Transverse colon (tissue), 4 donors: Measurements from ENCODE around the gene DNASE1L2. TPM values are rescaled to one million over a fixed set of nuclear protein-coding genes. Genes with fewer than 3 reads are reported as not detected.
"Not testable (repeated sequence)": the region's sequence is repeated elsewhere in the genome, so short reads cannot be mapped to it uniquely, and the experiment has no call there.

Source experiments
- DNase-seq: peaks from one replicate; pipeline ENCODE4 v3.0.0-alpha.2; 2019
- H3K27ac ChIP-seq, 4 donors: fragments of 200-600 bp; sonication (generic); 2 replicates each; pipeline ENCODE4 v1.5.1; 2016 to 2018; ENCODE audit warnings: inconsistent platforms in 4 of 4
- H3K27me3 ChIP-seq: fragments of 200-600 bp; sonication (generic); 2 replicates; pipeline ENCODE4 v1.5.1; 2017; ENCODE audit warnings: inconsistent platforms
- H3K36me3 ChIP-seq, 4 donors: fragments of 200-600 bp; sonication (generic); 2 replicates each; pipeline ENCODE4 v1.5.1; 2017 to 2019; ENCODE audit warnings: inconsistent platforms in 4 of 4
- H3K4me1 ChIP-seq, 4 donors: fragments of 200-600 bp; sonication (generic); 2 replicates each; pipeline ENCODE4 v1.5.1; 2017 to 2020; ENCODE audit warnings: inconsistent platforms in 4 of 4
- H3K4me3 ChIP-seq, 4 donors: fragments of 200-600 bp; sonication (generic); 1 replicate in 1 of 4; 2 replicates in 3 of 4; pipeline versions ENCODE4 v1.5.1 to v1.6.1; 2017 to 2019; ENCODE audit warnings: inconsistent platforms in 4 of 4
- H3K9me3 ChIP-seq, 2 donors: fragments of 200-600 bp; sonication (generic); 2 replicates each; pipeline ENCODE4 v1.5.1; 2017 to 2019; ENCODE audit warnings: inconsistent platforms in 2 of 2
- EP300 ChIP-seq: sonication (generic); formaldehyde crosslinking; IDR thresholded peaks from one replicate; pipeline ENCODE4 v1.6.1; 2017; ENCODE audit warnings: antibody characterized with exemption, low read depth
- POLR2A ChIP-seq: fragments of 450-650 bp; IDR thresholded peaks from one replicate; pipeline ENCODE4 v1.6.1; 2016; ENCODE audit warnings: antibody characterized with exemption, mild to moderate bottlenecking, moderate library complexity
- POLR2AphosphoS5 ChIP-seq, 3 donors: sonication (generic); formaldehyde crosslinking; IDR thresholded peaks; one replicate each; pipeline ENCODE4 v1.6.1; 2016; ENCODE audit warnings: antibody characterized with exemption in 3 of 3
- WGBS, 2 donors: methylation state at CpG; one replicate each; pipeline ENCODE4 v1.1.5; 2018; ENCODE audit warnings: low coverage in 1 of 2; 5-methylcytosine and 5-hydroxymethylcytosine counted together
- in situ Hi-C, 4 donors: fragments of 200-750 bp; cut with MboI; loops; one replicate each; pipeline versions ENCODE4 v1.15.0 to v1.15.1; 2017; ENCODE audit warnings: low sequenced_read_pairs in 3 of 4, low pct_ligation_motif_present in 1 of 4, low pct_unique_long_range_greater_than_20kb in 1 of 4
- intact Hi-C: fragments of 100-400 bp; cut with DNase I; formaldehyde crosslinking; loops from one replicate; pipeline ENCODE4 v1.15.1; 2023; ENCODE audit warnings: low total_unique reads
- total RNA-seq, 4 donors: library from RNA; depleted of rRNA; stranded (reverse); fragments of >200 nt; gene quantifications; one replicate each; pipeline ENCODE4 v1.1.0, GENCODE V29; 2016
- TF ChIP-seq, protein P1 (sequence below), 5 experiments: fragments of 200-600 bp in 3 of 5; fragments of 450-650 bp in 2 of 5; sonication (generic) in 3 of 5; IDR thresholded peaks; 1 replicate in 2 of 5; 2 replicates in 3 of 5; pipeline ENCODE4 v1.5.1; 2016 to 2017; ENCODE audit warnings: antibody characterized with exemption in 5 of 5, inconsistent platforms in 3 of 5, mild to moderate bottlenecking in 2 of 5, moderate library complexity in 1 of 5

Gene DNASE1L2
- total RNA-seq, 4 donors from 2014 or later = 0.55 to 3.0 (median 0.64) TPM; not detected in 1

DNA sequence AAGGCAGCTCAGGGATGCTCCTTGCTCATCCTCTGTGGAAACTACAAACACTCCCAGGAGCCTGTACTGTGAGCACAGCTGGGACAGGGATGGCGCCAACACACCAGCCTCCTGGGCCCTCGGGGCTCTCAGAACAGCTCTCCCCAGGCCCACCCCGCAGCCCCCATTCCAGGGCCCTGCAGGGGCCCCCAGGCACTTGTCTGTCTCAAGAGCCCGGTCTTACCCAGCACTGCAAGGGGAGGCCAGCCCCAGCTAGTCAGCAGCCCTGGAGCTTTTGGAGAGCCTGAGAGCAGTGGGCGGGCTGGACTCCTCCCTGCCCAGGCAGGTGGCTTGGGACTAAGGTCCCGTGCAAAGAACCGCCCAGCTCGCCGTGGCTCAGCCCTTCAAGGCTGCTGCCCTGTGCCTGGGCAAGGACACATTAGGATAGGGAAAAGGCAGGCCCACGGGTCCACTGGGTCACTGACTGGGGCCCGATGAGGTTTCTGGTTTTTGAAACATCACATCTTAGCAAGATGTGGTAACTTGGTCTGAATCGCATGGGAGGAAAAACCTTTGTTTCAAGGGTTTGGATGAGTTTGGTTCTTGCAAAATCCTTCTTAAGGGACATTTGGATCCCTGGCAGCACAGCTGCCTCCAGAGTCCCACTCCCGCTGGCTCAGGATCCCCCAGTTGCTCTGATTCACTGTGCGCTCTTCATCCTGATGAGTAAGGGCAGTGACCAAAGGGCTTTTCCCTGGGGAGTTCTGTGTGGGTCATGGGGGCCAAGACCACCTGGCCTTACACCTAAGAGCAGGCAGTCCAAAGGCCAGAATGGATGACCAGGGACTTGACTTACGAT is 2.8 kb downstream of the DNASE1L2 start:
- no peaks in the 10 kb centered on the region for H3K9me3 ChIP-seq
- H3K4me1 ChIP-seq = peaks cover 13 to 38% (median 23%) of the 10 kb centered on the region in 4 donors
- H3K36me3 ChIP-seq = peaks cover 0 to 23% (median 11%) of the 10 kb centered on the region in 4 donors
- WGBS, 2 donors = 59% methylated on average over 9 of the region's 15 CpGs; no CpG with 5 or more reads in 1 of the 2 donors
- no peak for DNase-seq
- peaks cover 36% of the 10 kb centered on the region for H3K27me3 ChIP-seq
- in situ Hi-C loops (no loop called here), intact Hi-C loops (loop anchor here (10.0 kb wide), 1 partner anchor 234 kb away; the partner anchor contains the start of gene ZNF598)
- H3K4me3 ChIP-seq = no peak overlapping the region
- TF ChIP-seq POLR2A (no peak), POLR2AphosphoS5 (IDR thresholded peaks at IDR 0.05) (no peak), EP300 (no peak)
- TF ChIP-seq, protein P1, sequence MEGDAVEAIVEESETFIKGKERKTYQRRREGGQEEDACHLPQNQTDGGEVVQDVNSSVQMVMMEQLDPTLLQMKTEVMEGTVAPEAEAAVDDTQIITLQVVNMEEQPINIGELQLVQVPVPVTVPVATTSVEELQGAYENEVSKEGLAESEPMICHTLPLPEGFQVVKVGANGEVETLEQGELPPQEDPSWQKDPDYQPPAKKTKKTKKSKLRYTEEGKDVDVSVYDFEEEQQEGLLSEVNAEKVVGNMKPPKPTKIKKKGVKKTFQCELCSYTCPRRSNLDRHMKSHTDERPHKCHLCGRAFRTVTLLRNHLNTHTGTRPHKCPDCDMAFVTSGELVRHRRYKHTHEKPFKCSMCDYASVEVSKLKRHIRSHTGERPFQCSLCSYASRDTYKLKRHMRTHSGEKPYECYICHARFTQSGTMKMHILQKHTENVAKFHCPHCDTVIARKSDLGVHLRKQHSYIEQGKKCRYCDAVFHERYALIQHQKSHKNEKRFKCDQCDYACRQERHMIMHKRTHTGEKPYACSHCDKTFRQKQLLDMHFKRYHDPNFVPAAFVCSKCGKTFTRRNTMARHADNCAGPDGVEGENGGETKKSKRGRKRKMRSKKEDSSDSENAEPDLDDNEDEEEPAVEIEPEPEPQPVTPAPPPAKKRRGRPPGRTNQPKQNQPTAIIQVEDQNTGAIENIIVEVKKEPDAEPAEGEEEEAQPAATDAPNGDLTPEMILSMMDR (IDR thresholded peaks at IDR 0.05) = no peak
- no peak overlapping the region for H3K27ac ChIP-seq

DNA sequence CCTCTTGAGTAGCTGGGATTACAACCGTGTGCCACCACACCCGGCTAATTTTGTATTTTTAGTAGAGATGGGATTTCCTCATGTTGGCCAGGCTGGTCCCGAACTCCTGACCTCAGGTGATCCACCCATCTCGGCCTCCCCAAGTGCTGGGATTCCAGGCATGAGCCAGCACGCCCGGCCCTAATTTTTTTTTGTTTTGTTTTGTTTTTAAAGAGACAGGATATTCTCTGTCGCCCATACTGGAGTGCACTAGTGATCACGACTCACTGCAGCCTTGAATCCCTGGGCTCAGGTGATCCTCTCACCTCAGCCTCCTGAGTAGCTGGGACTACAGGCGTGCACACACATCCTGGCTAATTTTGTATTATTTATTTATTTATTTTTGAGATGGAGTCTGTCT is 4.1 kb downstream of the DNASE1L2 start:
- Histone ChIP-seq H3K36me3 (peaks cover 0 to 26% (median 9%) of the 10 kb centered on the region in 4 donors), H3K4me1 (peaks cover 13 to 36% (median 23%) of the 10 kb centered on the region in 4 donors), H3K27me3 (peaks cover 34% of the 10 kb centered on the region)
- 83% methylated on average over 5 to 9 of the region's 9 CpGs for WGBS, 2 donors
- DNase-seq, H3K27ac ChIP-seq, in situ Hi-C loops, H3K4me3 ChIP-seq, intact Hi-C loops, H3K9me3 ChIP-seq: not testable (repeated sequence)

DNA sequence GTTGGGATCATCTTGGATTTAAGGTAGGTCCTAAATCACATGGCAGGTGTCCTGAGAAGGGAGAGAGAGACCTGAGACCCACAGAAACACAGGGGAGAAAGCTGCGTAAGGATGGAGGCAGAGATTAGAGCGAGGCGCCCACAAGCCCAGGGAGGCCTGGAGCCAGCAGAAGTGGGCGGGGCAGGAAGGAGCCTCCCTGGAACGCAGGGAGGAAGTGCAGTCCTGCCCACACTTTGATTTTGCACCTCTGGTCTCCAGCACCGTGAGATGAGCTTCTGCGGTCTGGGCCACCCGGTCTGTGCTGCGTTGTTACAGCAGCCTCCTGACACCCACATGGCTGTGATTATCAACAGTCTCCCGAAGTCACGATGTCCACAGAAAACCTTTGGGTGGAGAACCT is 6.4 kb downstream of the DNASE1L2 start:
- WGBS, 2 donors = 74 to 84% methylated on average over 3 to 11 of the region's 11 CpGs
- H3K9me3 ChIP-seq = no peaks in the 10 kb centered on the region
- no peak overlapping the region for H3K4me3 ChIP-seq
- H3K36me3 ChIP-seq = peaks cover 0 to 34% (median 16%) of the 10 kb centered on the region in 4 donors
- no peak for TF ChIP-seq POLR2AphosphoS5 (IDR thresholded peaks at IDR 0.05)
- TF ChIP-seq, protein P1 (IDR thresholded peaks at IDR 0.05) = no peak
- intact Hi-C loops (no loop called here), in situ Hi-C loops (no loop called here)
- peaks cover 11% of the 10 kb centered on the region for H3K27me3 ChIP-seq
- no peak overlapping the region for H3K27ac ChIP-seq
- peaks cover 0 to 13% (median 7%) of the 10 kb centered on the region in 4 donors for H3K4me1 ChIP-seq
- DNase-seq = no peak

DNA sequence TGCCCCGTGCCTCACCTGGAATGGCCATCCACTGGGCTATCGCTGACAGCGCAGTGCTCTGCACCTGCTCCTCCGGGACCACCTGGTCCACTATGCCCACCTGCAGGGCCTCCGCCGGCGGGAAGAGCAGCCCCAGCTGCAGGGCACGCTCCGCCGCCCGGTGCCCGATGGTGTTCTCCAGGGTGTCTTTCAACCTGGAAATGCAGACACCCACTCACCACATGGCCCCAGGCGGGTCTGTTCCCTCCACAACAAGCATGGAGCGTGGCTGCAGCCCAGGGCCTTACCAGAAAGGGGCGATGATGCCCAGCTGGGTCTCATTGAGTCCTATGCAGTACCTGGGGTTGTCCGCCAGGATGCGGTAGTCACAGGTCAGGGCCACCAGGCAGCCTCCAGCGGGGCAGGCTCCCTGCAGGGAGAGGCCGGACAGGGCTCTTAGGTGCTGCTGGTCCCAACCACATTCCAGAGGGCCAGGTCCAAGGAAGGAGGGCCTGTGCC is 6.8 kb downstream of the DNASE1L2 start:
- no peak overlapping the region for H3K4me3 ChIP-seq
- no peaks in the 10 kb centered on the region for H3K9me3 ChIP-seq
- H3K27ac ChIP-seq = no peak overlapping the region
- H3K4me1 ChIP-seq = peaks cover 0 to 8% (median 2%) of the 10 kb centered on the region in 4 donors
- intact Hi-C loops = no loop called here
- peaks cover 0 to 34% (median 16%) of the 10 kb centered on the region in 4 donors for H3K36me3 ChIP-seq
- H3K27me3 ChIP-seq = peaks cover 6% of the 10 kb centered on the region
- WGBS, 2 donors = 90% methylated on average over 15 of the region's 19 CpGs; no CpG with 5 or more reads in 1 of the 2 donors
- TF ChIP-seq EP300 = no peak
- TF ChIP-seq POLR2A = no peak
- TF ChIP-seq, protein P1 (IDR thresholded peaks at IDR 0.05) = no peak
- TF ChIP-seq POLR2AphosphoS5 (IDR thresholded peaks at IDR 0.05) = no peak
- in situ Hi-C loops = no loop called here
- no peak for DNase-seq
